Left forelimb (tissue), 1 donor: ENCODE results near the gene ANKRD30A.
"Not testable (repeated sequence)": the region's sequence is repeated elsewhere in the genome, so short reads cannot be mapped to it uniquely, and the experiment has no call there.

Experiments
- DNase-seq: peaks from one replicate; pipeline ENCODE4 v3.0.0-alpha.2; 2018; ENCODE audit warnings: low spot score

ANKRD30A gene

DNA sequence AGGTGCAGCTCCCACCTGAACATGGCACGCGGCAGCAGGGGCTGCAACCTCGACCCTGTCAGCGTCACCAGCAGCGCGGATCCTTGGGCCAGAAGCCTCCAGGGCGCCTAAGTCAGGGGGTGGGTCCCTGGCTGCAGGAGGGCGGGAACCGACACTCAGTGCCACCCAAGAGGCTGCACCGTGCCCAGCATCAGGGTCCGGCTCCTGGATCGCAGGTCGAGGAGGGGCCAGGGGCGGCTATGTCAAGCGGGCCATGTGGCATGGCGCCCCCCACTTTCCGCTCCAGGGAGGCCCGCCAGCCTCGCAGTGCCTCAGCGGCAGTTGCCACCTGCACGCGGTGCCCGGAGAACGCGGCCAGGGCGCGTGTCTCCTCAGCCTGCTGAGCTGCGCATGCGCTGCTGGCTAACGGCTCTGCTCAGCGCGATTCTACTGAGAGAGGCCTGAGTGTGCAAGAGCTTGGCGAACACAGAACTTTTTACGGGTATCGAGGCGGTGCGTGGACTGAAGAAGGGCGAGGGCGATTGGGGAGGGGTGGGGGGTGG lies at the start of gene ANKRD30A:
TSS of gene ANKRD30A (plus strand) at position 408 of the 542 bp plus-strand sequence. CDS start 190 bp downstream, outside the sequence.
- no peak for DNase-seq

DNA sequence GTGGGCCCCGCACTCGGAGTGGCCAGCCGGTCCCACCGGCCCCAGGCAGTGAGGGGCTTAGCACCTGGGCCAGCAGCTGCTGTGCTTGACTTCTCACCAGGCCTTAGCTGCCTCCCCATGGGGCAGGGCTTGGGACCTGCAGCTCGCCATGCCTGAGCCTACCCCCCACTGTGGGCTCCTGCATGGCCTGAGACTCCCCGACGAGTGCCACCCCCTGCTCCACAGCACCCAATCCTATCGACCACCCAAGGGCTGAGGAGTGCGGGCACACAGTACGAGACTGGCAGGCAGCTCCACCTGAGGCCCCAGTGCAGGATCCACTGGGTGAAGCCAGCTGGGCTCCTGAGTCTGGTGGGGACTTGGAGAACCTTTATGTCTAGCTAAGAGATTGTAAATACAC lies 49.3 kb upstream of the ANKRD30A start:
- not testable (repeated sequence) for DNase-seq

DNA sequence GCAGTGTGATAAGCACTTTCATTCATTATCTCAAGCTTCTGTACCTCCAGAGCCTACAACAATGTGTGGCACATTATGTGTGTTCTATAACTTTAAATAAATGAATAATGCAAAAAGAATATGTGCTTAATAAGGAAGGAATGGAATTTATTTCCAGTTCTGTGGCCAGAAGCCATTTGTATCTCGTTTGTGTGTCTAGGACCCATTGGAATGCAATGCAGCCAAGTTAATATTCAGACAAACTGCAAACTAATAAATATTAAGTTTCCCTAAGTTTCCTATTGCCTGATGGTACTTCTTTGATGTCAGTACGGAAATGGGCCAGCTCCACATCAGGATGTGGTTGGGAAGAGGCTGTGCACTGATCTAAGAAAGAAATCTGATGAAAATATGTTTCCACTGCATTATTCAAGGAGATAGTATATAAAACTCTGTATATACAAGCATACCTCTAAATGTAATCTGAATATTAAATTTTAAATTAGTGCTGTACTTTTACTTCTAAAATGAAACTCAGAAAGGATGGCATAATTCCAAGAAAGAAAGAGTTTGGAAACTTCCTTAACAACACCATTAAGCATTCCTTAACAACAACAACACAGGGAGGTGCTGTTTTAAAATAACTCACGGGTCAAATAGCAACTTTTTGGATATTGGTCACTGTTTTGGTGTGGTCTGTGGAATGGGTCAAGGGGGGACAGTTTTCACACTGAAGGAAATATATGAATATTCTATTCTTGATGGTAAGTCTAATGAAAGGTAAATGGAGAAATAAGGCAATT lies 29.4 kb upstream of the ANKRD30A start:
- no peak for DNase-seq

DNA sequence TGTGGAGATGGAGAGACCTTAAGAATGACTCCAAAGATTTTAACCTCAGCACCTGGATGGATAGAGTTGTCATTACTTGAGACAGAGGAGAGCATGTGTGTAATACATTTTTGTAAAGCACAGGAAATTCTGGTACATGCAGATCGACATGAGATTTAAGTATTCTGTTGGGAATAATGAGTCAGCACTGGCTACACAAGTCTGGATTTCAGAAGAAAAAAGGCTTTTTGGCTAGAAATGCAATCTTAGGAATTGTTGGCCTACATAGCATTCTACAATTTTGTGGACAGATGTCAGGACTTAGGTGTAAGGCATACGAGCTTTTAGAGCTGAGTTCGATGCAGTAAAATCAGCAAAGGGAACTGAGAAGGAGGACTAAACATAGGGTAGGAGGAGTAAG lies 24.1 kb upstream of the ANKRD30A start:
- DNase-seq, result no peak

GRCh38 chr10:37109000-37109399 lies 16.4 kb upstream of the ANKRD30A start:
- no peak for DNase-seq

DNA sequence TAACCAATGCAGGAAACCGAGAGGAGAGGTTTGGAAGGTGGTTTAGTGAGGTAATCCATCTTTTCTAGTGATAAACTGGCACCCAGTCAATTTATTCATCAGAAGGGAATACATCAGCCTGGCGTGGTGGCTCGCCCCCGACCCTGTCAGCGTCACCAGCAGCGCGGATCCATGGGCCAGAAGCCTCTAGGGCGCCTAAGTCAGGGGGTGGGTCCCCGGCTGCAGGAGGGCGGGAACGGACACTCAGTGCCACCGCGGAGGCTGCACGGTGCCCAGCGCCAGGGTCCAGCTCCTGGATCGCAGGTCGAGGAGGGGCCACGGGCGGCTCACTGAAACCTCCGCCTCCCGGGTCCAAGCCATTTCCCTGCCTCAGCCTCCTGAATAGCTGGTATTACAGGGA lies 866 bp upstream of the ANKRD30A start:
- DNase-seq, result no peak

DNA sequence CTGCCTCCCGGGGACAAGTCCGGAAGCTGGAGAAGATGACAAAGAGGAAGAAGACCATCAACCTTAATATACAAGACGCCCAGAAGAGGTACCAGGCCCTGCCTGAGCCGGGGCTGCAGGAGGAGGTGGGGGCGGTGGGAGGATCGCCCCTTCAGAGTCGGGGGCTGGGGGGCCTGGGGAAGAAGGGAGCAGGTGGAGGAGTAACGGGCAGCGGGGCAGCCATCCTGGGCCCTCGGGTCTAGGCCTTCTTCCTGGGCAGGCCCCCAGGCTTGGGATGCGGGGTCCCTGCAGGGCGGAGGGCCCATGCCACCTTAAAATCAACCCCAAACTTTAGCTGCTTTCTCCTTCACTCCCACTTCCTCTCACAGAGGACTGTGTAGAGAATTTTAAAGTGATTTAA lies 523 bp downstream of the ANKRD30A start:
- no peak for DNase-seq

- no peak for DNase-seq
Observed at GRCh38 chr10:37146443-37146842, 21.0 kb downstream of the ANKRD30A start.

DNA sequence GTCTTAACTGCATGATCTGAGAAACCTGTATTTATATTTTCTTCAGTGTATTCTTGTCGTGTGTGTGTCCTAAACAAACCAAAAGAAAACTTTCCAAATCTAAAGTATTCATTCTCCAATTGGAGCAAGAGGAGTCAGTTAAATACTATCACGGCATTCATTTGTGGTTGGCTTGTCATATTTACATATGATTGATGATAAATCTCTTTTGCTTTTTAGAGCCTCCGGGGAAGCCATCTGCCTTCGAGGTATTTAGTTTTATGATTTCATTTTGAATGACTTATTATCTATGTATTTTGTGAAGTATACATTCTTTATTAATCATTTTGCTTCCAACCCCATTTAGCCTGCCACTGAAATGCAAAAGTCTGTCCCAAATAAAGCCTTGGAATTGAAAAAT lies 37.0 kb downstream of the ANKRD30A start:
- DNase-seq, result not testable (repeated sequence)

GRCh38 chr10:37171945-37172344 lies 46.5 kb downstream of the ANKRD30A start:
- DNase-seq, result not testable (repeated sequence)

GRCh38 chr10:37178296-37178695 lies 52.9 kb downstream of the ANKRD30A start:
- DNase-seq, result not testable (repeated sequence)

DNA sequence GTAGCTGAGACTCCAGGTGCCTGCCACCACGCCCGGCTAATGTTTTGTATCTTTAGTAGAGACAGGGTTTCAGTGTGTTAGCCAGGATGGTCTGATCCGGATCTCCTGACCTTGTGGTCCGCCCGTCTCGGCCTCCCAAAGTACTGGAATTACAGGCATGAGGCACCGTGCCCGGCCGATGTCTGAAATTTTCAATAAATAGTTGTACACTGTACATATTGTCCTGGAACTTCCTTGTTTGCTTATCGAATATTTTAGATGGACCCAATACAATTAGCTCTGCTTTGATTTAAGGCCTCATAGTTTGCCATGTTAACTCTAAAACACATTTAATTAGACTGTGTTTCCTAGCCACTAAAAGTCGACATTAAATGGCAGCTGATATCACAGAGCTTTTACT lies 57.3 kb downstream of the ANKRD30A start:
- DNase-seq, result not testable (repeated sequence)

- no peak for DNase-seq
Observed at GRCh38 chr10:37206132-37206531, 80.7 kb downstream of the ANKRD30A start.

- no peak for DNase-seq
Observed at GRCh38 chr10:37220866-37221265, 95.5 kb downstream of the ANKRD30A start.

DNA sequence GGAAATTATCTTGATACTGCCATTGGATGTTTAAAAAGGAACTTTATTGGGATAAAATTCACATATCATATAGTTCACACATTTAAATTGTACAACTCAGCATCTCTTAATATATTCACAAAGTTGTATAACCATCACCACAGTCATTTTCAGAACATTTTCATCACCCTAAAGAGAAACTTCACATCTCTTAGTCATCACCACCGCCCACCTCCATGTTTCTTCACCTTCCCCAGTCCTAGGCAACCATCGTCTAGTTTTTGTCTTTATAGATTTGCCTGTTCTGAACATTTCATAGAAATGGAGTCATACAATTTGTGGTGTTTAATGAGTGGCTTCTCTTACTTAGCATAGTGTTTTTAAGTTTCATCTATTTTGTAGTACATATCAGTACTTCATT lies 96.6 kb downstream of the ANKRD30A start:
- DNase-seq, result no peak

GRCh38 chr10:37225163-37225562 lies 99.8 kb downstream of the ANKRD30A start:
- DNase-seq, result no peak

DNA sequence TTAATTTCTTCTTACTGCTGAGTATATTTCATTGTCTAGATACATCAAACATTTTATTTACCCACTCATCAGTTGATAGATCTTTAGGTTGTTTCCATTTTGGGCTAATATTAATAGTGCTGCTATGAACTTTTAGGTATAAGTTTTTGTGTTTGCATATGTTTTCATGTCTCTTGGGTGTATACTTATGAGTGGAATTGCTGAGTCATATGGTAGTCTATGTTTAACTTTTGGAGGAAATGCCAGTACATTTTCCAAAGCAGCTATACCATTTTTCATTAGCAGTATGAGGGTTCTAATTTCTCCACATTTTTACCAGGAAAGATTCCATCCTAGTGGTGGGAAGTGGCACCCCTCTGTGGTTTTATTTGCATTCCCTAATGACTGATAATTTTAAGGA lies 101.1 kb downstream of the ANKRD30A start:
- DNase-seq, result no peak

- no peak for DNase-seq
Observed at GRCh38 chr10:37234692-37235091, 109.3 kb downstream of the ANKRD30A start.

GRCh38 chr10:37236093-37236492 lies 110.7 kb downstream of the ANKRD30A start:
- DNase-seq, result no peak

DNA sequence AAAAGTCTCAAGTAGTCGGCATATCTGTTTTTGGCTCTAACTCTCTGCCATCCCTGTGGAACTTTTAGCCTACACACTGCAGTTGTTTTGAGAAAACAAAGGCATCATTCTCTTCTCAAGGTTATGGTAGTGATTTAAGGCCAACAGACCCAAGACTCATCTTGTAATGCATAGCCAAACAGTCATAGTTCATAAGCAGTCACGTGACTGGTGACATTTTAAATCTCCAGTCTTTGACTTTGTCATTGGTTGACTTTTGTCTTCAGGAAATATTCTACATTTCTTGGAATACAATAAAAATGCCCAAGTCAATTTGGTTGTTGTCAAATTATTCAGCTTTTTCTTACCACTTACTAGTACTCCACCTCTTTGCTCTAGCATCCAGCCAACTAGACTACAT lies 114.8 kb downstream of the ANKRD30A start:
- no peak for DNase-seq

DNA sequence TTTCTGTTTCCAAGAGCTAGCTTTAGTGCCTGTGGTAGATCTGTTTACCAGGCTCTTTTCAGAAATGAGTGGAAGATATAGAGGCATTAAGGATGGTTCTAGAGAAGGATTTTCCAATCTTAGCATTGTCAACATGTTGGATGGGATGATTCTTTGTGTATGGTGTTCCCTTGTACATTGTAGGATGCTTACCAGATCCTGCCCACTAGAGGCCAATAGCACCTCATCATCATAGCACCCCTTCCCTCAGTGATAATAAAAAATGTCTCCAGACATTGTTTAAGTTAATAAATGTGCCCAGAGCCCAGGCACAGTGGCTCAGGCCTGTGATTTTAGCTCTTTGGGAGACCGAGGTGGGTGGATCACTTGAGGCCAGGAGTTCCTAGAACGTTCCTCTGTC lies 121.2 kb downstream of the ANKRD30A start:
- no peak for DNase-seq

GRCh38 chr10:37255837-37256236 lies 130.4 kb downstream of the ANKRD30A start:
- not testable (repeated sequence) for DNase-seq

DNA sequence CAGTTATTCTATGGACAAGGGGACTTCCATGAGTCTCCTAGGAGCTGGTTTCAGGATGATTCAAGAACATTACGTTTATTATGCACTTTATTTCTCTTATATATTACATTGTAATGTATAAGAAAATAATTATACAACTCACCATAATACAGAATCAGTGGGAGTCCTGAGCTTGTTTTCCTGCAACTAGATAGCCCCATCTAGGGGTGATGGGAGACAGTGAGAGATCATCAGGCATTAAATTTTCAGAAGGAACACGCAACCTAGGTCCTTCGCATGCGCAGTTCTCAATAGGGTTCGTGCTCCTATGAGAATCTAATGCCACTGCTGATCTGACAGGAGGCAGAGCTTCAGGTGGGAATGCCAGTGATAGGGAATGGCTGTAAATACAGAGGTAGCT lies 137.9 kb downstream of the ANKRD30A start:
- DNase-seq, result no peak

- DNase-seq, result no peak
Observed at GRCh38 chr10:37268266-37268665, 142.9 kb downstream of the ANKRD30A start.
